ENCODE results near the gene ASB1.

The ASB1 gene

GRCh38 chr2:238426568-238427434, at the start of gene ASB1:
Gene ASB1 (plus strand): TSS chr2:238426927. CDS start chr2:238427071, 144 bp downstream.
- in situ Hi-C loops (cut with MboI; ENCODE audit: low sequenced_read_pairs): no loop called here

- in situ Hi-C loops (cut with MboI; ENCODE audit: low sequenced_read_pairs): no loop called here
Observed at GRCh38 chr2:238378230-238379095, 48.3 kb upstream of the ASB1 start.

GRCh38 chr2:238379096-238379810, 47.5 kb upstream of the ASB1 start:
- in situ Hi-C loops (cut with MboI; ENCODE audit: low sequenced_read_pairs): no loop called here

GRCh38 chr2:238380336-238380735, 46.4 kb upstream of the ASB1 start:
- in situ Hi-C loops (cut with MboI; ENCODE audit: low sequenced_read_pairs): no loop called here

GRCh38 chr2:238380785-238381184, 45.9 kb upstream of the ASB1 start:
- in situ Hi-C loops (cut with MboI; ENCODE audit: low sequenced_read_pairs): no loop called here

- in situ Hi-C loops (cut with MboI; ENCODE audit: low sequenced_read_pairs): no loop called here
Observed at GRCh38 chr2:238381341-238382115, 45.2 kb upstream of the ASB1 start.

GRCh38 chr2:238382381-238382781, 44.3 kb upstream of the ASB1 start:
- in situ Hi-C loops (cut with MboI; ENCODE audit: low sequenced_read_pairs): no loop called here

GRCh38 chr2:238383135-238383534, 43.6 kb upstream of the ASB1 start:
- in situ Hi-C loops (cut with MboI; ENCODE audit: low sequenced_read_pairs): no loop called here

GRCh38 chr2:238383743-238384380, 42.9 kb upstream of the ASB1 start:
- in situ Hi-C loops (cut with MboI; ENCODE audit: low sequenced_read_pairs): no loop called here

- in situ Hi-C loops (cut with MboI; ENCODE audit: low sequenced_read_pairs): no loop called here
Observed at GRCh38 chr2:238387332-238387731, 39.4 kb upstream of the ASB1 start.

GRCh38 chr2:238388794-238389193, 37.9 kb upstream of the ASB1 start:
- in situ Hi-C loops (cut with MboI; ENCODE audit: low sequenced_read_pairs): no loop called here

- in situ Hi-C loops (cut with MboI; ENCODE audit: low sequenced_read_pairs): no loop called here
Observed at GRCh38 chr2:238389988-238390589, 36.6 kb upstream of the ASB1 start.

GRCh38 chr2:238391042-238391689, 35.6 kb upstream of the ASB1 start:
- in situ Hi-C loops (cut with MboI; ENCODE audit: low sequenced_read_pairs): no loop called here

- in situ Hi-C loops (cut with MboI; ENCODE audit: low sequenced_read_pairs): no loop called here
Observed at GRCh38 chr2:238396663-238397062, 30.1 kb upstream of the ASB1 start.

GRCh38 chr2:238397356-238397755, 29.4 kb upstream of the ASB1 start:
- in situ Hi-C loops (cut with MboI; ENCODE audit: low sequenced_read_pairs): no loop called here

- in situ Hi-C loops (cut with MboI; ENCODE audit: low sequenced_read_pairs): no loop called here
Observed at GRCh38 chr2:238398577-238398976, 28.1 kb upstream of the ASB1 start.

- in situ Hi-C loops (cut with MboI; ENCODE audit: low sequenced_read_pairs): no loop called here
Observed at GRCh38 chr2:238399094-238399493, 27.6 kb upstream of the ASB1 start.

GRCh38 chr2:238401551-238401950, 25.2 kb upstream of the ASB1 start:
- in situ Hi-C loops (cut with MboI; ENCODE audit: low sequenced_read_pairs): no loop called here

Data from HL-60/S4 treated with retinoic acid at 250 ng/mL for 4 days and 3 days (cell line).